Breast epithelium (tissue), 4 donors: Measurements from ENCODE around the gene OSR1. TPM values are rescaled to one million over a fixed set of nuclear protein-coding genes. Genes with fewer than 3 reads are reported as not detected.
A peak's percentile ranks its signal among the peaks of the same experiment; 100 is the strongest.

Experiments
- DNase-seq, 2 donors: peaks; one replicate each; pipeline ENCODE4 v3.0.0-alpha.2; 2019; ENCODE audit warnings: low spot score in 2 of 2
- H3K27ac ChIP-seq, 2 donors: fragments of 200-600 bp; sonication (generic) in 1 of 2; one replicate each; pipeline ENCODE4 v1.5.1; 2016 to 2019; ENCODE audit warnings: mild to moderate bottlenecking in 1 of 2
- H3K27me3 ChIP-seq, 2 donors: fragments of 200-600 bp; sonication (generic) in 1 of 2; one replicate each; pipeline versions ENCODE4 v1.5.1 to v1.6.0; 2017 to 2019; ENCODE audit warnings: control low read depth in 1 of 2, mild to moderate bottlenecking in 1 of 2
- H3K36me3 ChIP-seq: fragments of 200-600 bp; one replicate; pipeline ENCODE4 v1.5.1; 2019
- H3K4me1 ChIP-seq, 2 donors: fragments of 200-600 bp; sonication (generic); one replicate each; pipeline ENCODE4 v1.5.1; 2016 to 2019; ENCODE audit warnings: control low read depth in 1 of 2
- H3K4me3 ChIP-seq, 3 donors: fragments of 200-600 bp; sonication (generic); 1 replicate in 2 of 3; 2 replicates in 1 of 3; pipeline ENCODE4 v1.5.1; 2016 to 2019; ENCODE audit warnings: mild to moderate bottlenecking in 3 of 3, moderate library complexity in 2 of 3
- H3K9me3 ChIP-seq, 2 donors: fragments of 200-600 bp; sonication (generic) in 1 of 2; one replicate each; pipeline ENCODE4 v1.5.1; 2016 to 2019; ENCODE audit warnings: control low read depth in 1 of 2
- CTCF ChIP-seq, 3 donors: fragments of 450-650 bp; IDR thresholded peaks; one replicate each; pipeline ENCODE4 v1.5.1; 2016 to 2017; ENCODE audit warnings: antibody characterized with exemption in 3 of 3, mild to moderate bottlenecking in 3 of 3, moderate library complexity in 3 of 3
- POLR2A ChIP-seq: fragments of 450-650 bp; IDR thresholded peaks from one replicate; pipeline ENCODE4 v1.6.1; 2016; ENCODE audit warnings: antibody characterized with exemption, mild to moderate bottlenecking, moderate library complexity
- POLR2AphosphoS5 ChIP-seq, 3 donors: sonication (generic); formaldehyde crosslinking; IDR thresholded peaks; one replicate each; pipeline ENCODE4 v1.6.1; 2017; ENCODE audit warnings: antibody characterized with exemption in 3 of 3
- intact Hi-C: fragments of 100-400 bp; cut with DNase I; formaldehyde crosslinking; loops from one replicate; pipeline ENCODE4 v1.15.1; 2023; ENCODE audit warnings: low total_unique reads
- total RNA-seq, 3 donors: library from RNA; depleted of rRNA; stranded (reverse); fragments of >200 nt; gene quantifications; one replicate each; pipeline ENCODE4 v1.1.0, GENCODE V29; 2016

OSR1 gene
- total RNA-seq, 3 donors from 2014 or later = 18.7 to 40.0 (median 34.1) TPM

DNA sequence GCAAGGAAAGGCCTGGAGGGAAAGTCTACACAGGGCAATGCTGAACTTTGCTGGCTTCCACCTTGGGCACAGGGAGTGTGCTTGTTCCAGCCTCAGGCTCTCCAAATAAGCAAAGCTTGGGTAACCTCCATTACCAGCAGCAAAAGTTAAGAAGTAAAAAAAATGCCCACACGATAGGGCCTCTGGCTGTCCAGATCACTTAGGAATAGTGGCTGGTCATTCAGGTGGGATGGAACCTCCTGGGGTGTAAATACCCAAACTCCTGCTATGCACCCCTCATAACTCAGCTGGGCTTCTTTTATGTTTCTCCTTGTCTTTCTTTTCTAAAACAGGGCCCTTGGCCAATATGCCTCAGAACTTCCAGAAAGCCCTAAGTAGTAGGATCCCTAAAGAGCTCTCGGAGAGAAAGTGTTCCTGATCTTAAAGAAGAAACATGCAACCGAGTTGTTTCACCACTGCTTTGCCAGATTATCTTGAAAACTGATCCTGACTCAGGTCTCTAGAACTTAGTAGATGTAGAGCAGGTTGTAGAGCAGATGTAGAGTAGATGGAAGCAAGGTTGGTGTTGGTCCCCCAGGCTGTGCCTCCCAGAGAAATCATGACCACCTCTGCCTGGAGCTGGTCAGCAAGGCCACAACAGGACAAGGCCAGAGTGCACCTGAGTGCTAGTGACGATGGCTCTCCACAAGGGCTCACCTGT, 2.0 kb upstream of the OSR1 start:
- Histone ChIP-seq H3K27me3 (peaks cover 0 to 32% of the 10 kb centered on the region in 2 donors), H3K4me1 (no peaks in the 10 kb centered on the region), H3K9me3 (no peaks in the 10 kb centered on the region), H3K36me3 (no peaks in the 10 kb centered on the region), H3K4me3 (peak overlapping the region in 1 of 3 donors; percentile 71), H3K27ac (peak overlapping the region in 1 of 2 donors; percentile 92)
- intact Hi-C loops = no loop called here
- DNase-seq = no peak
- TF ChIP-seq CTCF (IDR thresholded peaks at IDR 0.05) (no peak), POLR2A (no peak), POLR2AphosphoS5 (IDR thresholded peaks at IDR 0.05) (no peak)

DNA sequence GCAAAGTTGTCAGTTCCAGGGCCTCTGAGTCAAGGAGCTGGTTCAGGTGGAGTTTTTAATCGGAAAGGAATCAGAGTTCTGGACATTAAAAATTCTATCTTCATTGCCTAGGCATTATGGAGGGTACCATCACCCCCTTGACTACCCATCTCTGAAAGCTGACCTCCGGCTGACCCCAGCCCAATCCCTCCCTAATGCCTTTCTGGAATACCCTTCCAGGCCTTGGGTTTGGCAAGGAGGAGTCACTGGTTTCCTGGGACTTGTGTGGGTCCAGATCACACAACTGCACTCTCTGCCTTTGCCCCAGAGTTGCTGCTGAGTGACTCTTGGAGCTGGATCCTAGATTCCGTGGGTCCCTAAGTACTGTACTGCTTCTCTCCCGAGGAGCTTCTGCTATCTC, 1.0 kb upstream of the OSR1 start:
- TF ChIP-seq CTCF (IDR thresholded peaks at IDR 0.05) (no peak), POLR2AphosphoS5 (IDR thresholded peaks at IDR 0.05) (no peak), POLR2A (no peak)
- Histone ChIP-seq H3K4me3 (peak overlapping the region in 2 of 3 donors; percentile 71 to 80), H3K27ac (peak overlapping the region; percentile 74 to 92), H3K36me3 (no peaks in the 10 kb centered on the region), H3K27me3 (peaks cover 0 to 37% of the 10 kb centered on the region in 2 donors), H3K4me1 (no peaks in the 10 kb centered on the region), H3K9me3 (no peaks in the 10 kb centered on the region)
- intact Hi-C loops = no loop called here
- DNase-seq = no peak

- intact Hi-C loops = no loop called here
- H3K9me3 ChIP-seq = no peaks in the 10 kb centered on the region
- peaks cover 0 to 36% of the 10 kb centered on the region in 2 donors for H3K27me3 ChIP-seq
- TF ChIP-seq CTCF (IDR thresholded peaks at IDR 0.05) (no peak), POLR2AphosphoS5 (IDR thresholded peaks at IDR 0.05) (no peak), POLR2A (no peak)
- H3K36me3 ChIP-seq = no peaks in the 10 kb centered on the region
- DNase-seq = no peak
- peak overlapping the region; percentile 59 to 80 (median 71) for H3K4me3 ChIP-seq
- H3K4me1 ChIP-seq = no peaks in the 10 kb centered on the region
- H3K27ac ChIP-seq = peak overlapping the region; percentile 74 to 92
Observed at GRCh38 chr2:19359021-19359357, 566 bp upstream of the OSR1 start.

DNA sequence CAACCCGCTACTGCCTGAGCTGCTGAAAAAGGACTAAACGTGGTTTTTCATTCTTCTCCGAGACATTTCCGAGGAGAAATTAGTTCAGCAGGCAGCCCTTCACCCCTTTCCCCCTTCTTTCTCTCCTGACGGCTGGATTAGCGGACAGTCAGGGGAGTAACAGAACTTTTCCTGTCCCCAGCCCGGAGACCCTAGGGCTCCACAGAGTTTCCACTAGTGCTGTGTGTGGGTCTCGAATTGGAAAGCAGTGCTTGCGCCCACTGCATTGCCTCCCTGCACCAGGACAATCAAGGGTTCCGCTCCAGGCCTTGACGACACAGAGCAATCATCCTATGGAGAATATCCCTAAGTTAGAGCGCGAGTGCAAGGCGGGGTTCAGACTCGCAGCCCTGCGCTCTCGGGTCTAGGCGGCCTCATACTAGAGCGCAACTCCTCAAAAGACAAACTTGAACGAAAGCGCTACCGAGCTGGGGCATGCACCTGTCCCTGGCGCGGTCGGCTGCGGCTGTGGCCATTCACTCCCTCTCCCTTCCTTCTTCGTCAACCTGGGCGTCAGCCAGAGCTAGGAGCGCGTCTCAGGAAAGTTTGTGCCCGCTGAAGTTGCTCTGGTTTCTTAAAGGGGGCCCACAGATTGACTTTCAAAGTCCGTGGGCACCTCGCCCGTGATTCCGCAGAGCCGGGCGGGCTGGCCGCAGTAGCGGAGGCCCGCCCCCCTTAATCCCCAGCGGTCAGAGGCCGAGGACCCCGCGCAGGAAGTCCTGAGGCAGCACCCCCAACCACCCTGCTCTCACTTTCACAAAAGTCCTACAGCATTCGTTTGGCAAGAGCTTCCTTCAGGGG, 801 bp downstream of the OSR1 start:
- H3K4me3 ChIP-seq = peak overlapping the region; percentile 59 to 80 (median 71)
- intact Hi-C loops = no loop called here
- no peaks in the 10 kb centered on the region for H3K4me1 ChIP-seq
- peaks cover 0 to 30% of the 10 kb centered on the region in 2 donors for H3K27me3 ChIP-seq
- no peaks in the 10 kb centered on the region for H3K9me3 ChIP-seq
- TF ChIP-seq POLR2A (no peak), CTCF (IDR thresholded peaks at IDR 0.05) (no peak), POLR2AphosphoS5 (IDR thresholded peaks at IDR 0.05) (no peak)
- no peaks in the 10 kb centered on the region for H3K36me3 ChIP-seq
- DNase-seq = no peak
- H3K27ac ChIP-seq = peak overlapping the region; percentile 74 to 92
